ENCODE data around the gene ANKRD6.

- TF ChIP-seq NFRKB (IDR thresholded peaks at IDR 0.05), result no peak
- TF ChIP-seq ARNT (IDR thresholded peaks at IDR 0.05), result no peak
- no peak for TF ChIP-seq ELF4 (IDR thresholded peaks at IDR 0.05)
- TF ChIP-seq TARDBP (IDR thresholded peaks at IDR 0.05), result no peak
- TF ChIP-seq LEF1 (IDR thresholded peaks at IDR 0.05; ENCODE audit: borderline replicate concordance), result no peak
- no peak for TF ChIP-seq L3MBTL2 (conservative IDR thresholded peaks at IDR 0.05)
Measured at GRCh38 chr6:89623749-89624148, 190.8 kb downstream of the ANKRD6 start.
